ENCODE data around the gene SFSWAP. TPM values are rescaled to one million over a fixed set of nuclear protein-coding genes. Genes with fewer than 3 reads are reported as not detected.
"Not testable (repeated sequence)": the region's sequence is repeated elsewhere in the genome, so short reads cannot be mapped to it uniquely, and the experiment has no call there.

Gene SFSWAP
- total and polyA plus RNA-seq, 2 experiments from 2014 or later: 16.3 to 17.6 TPM

DNA sequence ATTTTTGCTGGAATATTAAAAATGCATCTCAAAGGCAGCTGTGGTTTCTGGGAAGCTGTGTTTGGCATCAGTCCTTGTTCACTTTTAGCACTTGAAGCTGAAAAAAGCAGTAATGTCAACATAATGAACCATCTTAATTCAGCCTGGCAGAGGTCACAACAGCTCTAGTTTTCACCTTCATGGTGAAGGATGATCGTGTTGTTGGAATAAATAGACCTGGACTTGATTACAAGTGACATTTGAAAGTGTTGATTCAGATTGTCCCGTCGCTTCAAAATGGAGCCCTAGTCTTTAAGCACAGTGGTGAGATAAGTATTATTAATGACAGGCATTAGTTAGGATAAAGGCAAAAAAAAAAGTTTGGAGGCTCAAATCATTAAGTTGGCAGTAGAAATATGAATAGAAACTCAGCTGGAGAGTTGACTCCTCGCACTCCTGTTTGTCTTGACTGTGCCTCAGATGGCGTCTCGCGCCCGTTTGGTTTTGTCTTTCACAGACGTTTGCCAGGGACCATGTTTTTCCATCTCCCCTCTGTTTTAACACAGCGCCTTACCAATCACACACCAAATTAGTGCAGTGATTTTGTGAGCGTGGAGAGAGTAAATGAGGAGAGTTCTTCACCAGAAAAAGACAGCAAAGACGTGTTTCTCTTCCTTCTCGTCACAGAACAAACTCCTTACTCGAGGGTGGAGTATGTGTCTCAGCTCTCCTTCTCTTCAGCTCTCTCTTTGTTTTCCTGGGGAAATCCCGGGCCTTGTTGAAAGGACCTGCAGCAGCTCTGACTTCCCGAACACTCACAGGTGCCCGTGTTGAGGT, 63.9 kb downstream of the SFSWAP start:
- Histone ChIP-seq H3K9me3 (ENCODE audit: low read depth) (no peaks in the 10 kb centered on the region), H2AFZ (no peak overlapping the region), H3F3A (ENCODE audit: insufficient read depth) (no peaks in the 10 kb centered on the region), H3K4me2 (ENCODE audit: unreplicated experiment) (no peak overlapping the region), H3K36me3 (ENCODE audit: low read depth) (peaks cover 14% of the 10 kb centered on the region), H3K9me2 (ENCODE audit: insufficient read depth) (no peaks in the 10 kb centered on the region), H3K9ac (no peak overlapping the region), H3K4me3 (no peak overlapping the region), H3K79me2 (ENCODE audit: insufficient read depth) (peaks cover 30% of the 10 kb centered on the region), H4K20me1 (ENCODE audit: insufficient read depth) (no peaks in the 10 kb centered on the region), H3K27me3 (replicated peaks; ENCODE audit: insufficient read depth) (no peaks in the 10 kb centered on the region), H3K4me1 (ENCODE audit: insufficient read depth) (no peaks in the 10 kb centered on the region), H3K27ac (no peak overlapping the region)
- TF ChIP-seq EZH2 (IDR thresholded peaks at IDR 0.05; ENCODE audit: insufficient read depth, poor library complexity, severe bottlenecking) (no peak), EZH2phosphoT487 (IDR thresholded peaks at IDR 0.05; ENCODE audit: insufficient read depth, low read depth) (no peak)
- no peak for DNase-seq
- 77 to 80% methylated on average over 17 of the region's 17 CpGs for whole genome bisulfite sequencing, 2 experiments (ENCODE audit: low coverage in 1 of 2, low lambda C conversion rate in 2 of 2, missing lambda C conversion rate in 2 of 2)
- in situ Hi-C loops (cut with MboI): no loop called here

DNA sequence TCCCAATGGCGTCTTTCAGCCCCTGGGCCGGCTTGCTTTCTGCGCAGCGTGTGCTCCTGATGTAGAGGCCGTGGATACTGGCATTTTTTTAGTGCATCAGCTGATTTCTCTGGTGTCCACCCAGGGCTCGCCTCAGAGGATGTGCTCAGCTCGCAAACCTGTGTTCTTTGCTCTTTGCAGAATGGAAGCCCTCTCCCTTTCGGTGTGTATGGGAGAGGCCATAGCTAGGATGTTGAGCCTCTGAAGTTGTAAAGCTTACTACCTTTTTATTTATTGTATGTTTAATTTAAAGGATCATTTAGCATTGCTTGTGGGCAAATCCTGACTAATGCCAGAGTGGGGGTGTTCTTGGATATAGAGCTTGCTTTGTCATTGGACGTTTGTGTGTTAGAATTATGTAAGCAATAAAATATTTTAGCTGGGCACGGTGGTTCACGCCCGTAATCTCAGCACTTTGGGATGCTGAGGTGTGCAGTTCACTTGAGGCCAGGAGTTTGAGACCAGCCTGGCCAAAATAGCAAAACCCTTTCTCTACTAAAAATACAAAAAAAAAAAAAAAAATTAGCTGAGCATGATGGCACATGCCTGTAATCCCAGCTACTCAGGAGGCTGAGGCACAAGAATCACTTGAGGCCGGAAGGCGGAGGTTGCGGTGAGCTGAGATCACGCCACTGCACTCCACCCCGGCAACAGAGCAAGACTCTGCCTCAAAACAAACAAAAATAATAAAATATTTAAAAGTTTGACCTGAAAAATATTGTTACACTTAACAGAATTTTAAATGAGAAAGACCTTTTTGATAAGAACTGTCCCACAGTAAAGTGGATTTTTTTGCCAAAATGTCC, 64.7 kb downstream of the SFSWAP start:
- H3K79me2 ChIP-seq (ENCODE audit: insufficient read depth): peaks cover 30% of the 10 kb centered on the region
- H3K36me3 ChIP-seq (ENCODE audit: low read depth): peaks cover 12% of the 10 kb centered on the region
- no peak overlapping the region for H3K9ac ChIP-seq
- no peaks in the 10 kb centered on the region for H3K9me2 ChIP-seq (ENCODE audit: insufficient read depth)
- no peak overlapping the region for H3K27ac ChIP-seq
- H3K9me3 ChIP-seq (ENCODE audit: low read depth): no peaks in the 10 kb centered on the region
- no peak overlapping the region for H3K4me3 ChIP-seq
- TF ChIP-seq EZH2 (IDR thresholded peaks at IDR 0.05; ENCODE audit: insufficient read depth, poor library complexity, severe bottlenecking) (no peak), EZH2phosphoT487 (IDR thresholded peaks at IDR 0.05; ENCODE audit: insufficient read depth, low read depth) (no peak)
- in situ Hi-C loops (cut with MboI): no loop called here
- H3K4me2 ChIP-seq (ENCODE audit: unreplicated experiment): no peak overlapping the region
- H3K4me1 ChIP-seq (ENCODE audit: insufficient read depth): no peaks in the 10 kb centered on the region
- DNase-seq: peak; percentile 26
- 86 to 88% methylated on average over 17 of the region's 17 CpGs for WGBS, 2 experiments (ENCODE audit: low coverage in 1 of 2, low lambda C conversion rate in 2 of 2, missing lambda C conversion rate in 2 of 2)
- H4K20me1 ChIP-seq (ENCODE audit: insufficient read depth): no peaks in the 10 kb centered on the region
- no peaks in the 10 kb centered on the region for H3K27me3 ChIP-seq (replicated peaks; ENCODE audit: insufficient read depth)
- H3F3A ChIP-seq (ENCODE audit: insufficient read depth): no peaks in the 10 kb centered on the region
- H2AFZ ChIP-seq: no peak overlapping the region

DNA sequence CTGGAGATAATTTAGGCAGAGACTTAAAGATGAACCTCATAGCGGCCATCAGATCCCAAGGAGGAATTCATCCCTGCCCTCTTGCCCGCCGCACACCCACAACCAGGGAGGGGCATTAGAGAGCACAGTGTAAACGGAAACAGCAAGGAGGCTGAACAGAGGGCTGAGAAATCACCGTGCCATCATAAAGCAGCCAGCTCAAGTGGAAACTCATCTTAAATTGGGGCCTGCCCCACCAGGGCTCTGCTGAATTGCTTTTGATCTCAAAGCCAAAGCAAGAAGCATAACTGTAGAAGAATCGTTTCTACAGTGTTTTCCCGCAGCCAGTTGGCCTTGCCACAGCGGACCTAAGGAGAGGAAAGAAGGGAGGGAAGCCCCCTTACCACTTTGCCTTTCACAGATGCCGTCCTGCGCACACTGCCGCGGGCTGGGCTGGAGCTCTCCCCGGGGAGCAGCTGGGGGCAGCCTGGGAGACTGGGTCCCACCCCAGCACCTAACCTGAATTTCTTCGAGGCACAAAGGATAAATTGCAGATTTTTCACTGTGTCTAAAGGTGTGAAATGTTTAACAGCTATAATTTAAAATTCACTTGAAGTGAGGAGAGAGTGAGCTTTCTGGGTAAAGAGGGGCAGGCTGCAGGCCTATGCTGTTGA, 65.5 kb downstream of the SFSWAP start:
- Histone ChIP-seq H3K4me3 (no peak overlapping the region), H3K9me3 (ENCODE audit: low read depth) (no peaks in the 10 kb centered on the region), H4K20me1 (ENCODE audit: insufficient read depth) (no peaks in the 10 kb centered on the region), H2AFZ (no peak overlapping the region), H3K9me2 (ENCODE audit: insufficient read depth) (no peaks in the 10 kb centered on the region), H3K36me3 (ENCODE audit: low read depth) (peaks cover 12% of the 10 kb centered on the region), H3F3A (ENCODE audit: insufficient read depth) (0 out of 2 replicates have a peak, but pooled peaks cover under 1% of the 10 kb centered on the region), H3K9ac (no peak overlapping the region), H3K4me2 (ENCODE audit: unreplicated experiment) (no peak overlapping the region), H3K27me3 (replicated peaks; ENCODE audit: insufficient read depth) (no peaks in the 10 kb centered on the region), H3K27ac (no peak overlapping the region), H3K4me1 (ENCODE audit: insufficient read depth) (no peaks in the 10 kb centered on the region), H3K79me2 (ENCODE audit: insufficient read depth) (peaks cover 30% of the 10 kb centered on the region)
- TF ChIP-seq EZH2 (IDR thresholded peaks at IDR 0.05; ENCODE audit: insufficient read depth, poor library complexity, severe bottlenecking) (no peak), EZH2phosphoT487 (IDR thresholded peaks at IDR 0.05; ENCODE audit: insufficient read depth, low read depth) (no peak)
- WGBS, 2 experiments (ENCODE audit: low coverage in 1 of 2, low lambda C conversion rate in 2 of 2, missing lambda C conversion rate in 2 of 2): 92 to 95% methylated on average over 14 of the region's 14 CpGs
- in situ Hi-C loops (cut with MboI): no loop called here
- no peak for DNase-seq

DNA sequence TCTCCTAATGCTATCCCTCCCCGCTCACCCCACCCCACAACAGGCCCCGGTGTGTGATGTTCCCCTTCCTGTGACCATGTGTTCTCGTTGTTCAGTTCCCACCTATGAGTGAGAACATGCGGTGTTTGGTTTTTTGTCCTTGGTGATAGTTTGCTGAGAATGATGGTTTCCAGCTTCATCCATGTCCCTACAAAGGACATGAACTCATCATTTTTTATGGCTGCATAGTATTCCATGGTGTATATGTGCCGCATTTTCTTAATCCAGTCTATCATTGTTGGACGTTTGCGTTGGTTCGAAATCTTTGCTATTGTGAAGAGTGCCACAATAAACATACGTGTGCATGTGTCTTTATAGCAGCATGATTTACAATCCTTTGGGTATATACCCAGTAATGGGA, 66.4 kb downstream of the SFSWAP start:
- peaks cover 30% of the 10 kb centered on the region for H3K79me2 ChIP-seq (ENCODE audit: insufficient read depth)
- H4K20me1 ChIP-seq (ENCODE audit: insufficient read depth); H3K4me2 ChIP-seq (ENCODE audit: unreplicated experiment); H2AFZ ChIP-seq; H3F3A ChIP-seq (ENCODE audit: insufficient read depth); H3K36me3 ChIP-seq (ENCODE audit: low read depth); H3K9me2 ChIP-seq (ENCODE audit: insufficient read depth); H3K9ac ChIP-seq; H3K9me3 ChIP-seq (ENCODE audit: low read depth); H3K27me3 ChIP-seq (replicated peaks; ENCODE audit: insufficient read depth); H3K4me3 ChIP-seq; H3K4me1 ChIP-seq (ENCODE audit: insufficient read depth); DNase-seq; H3K27ac ChIP-seq; in situ Hi-C loops (cut with MboI): not testable (repeated sequence)
- 95 to 98% methylated on average over 9 of the region's 9 CpGs for WGBS, 2 experiments (ENCODE audit: low coverage in 1 of 2, low lambda C conversion rate in 2 of 2, missing lambda C conversion rate in 2 of 2)

Measured in GM23248 (cell line).